ENCODE data around the gene TMOD3.
"Not testable (repeated sequence)": the region's sequence is repeated elsewhere in the genome, so short reads cannot be mapped to it uniquely, and the experiment has no call there.

Gene TMOD3

GRCh38 chr15:51829376-51830275, at the start of gene TMOD3:
Gene TMOD3, plus strand, starts transcription at chr15:51829653. Its CDS starts 33,232 bp downstream, at chr15:51862885.
- peak; percentile 68 for DNase-seq

- DNase-seq, result no peak
These were observed 48.8 kb upstream of the TMOD3 start for GRCh38 chr15:51780636-51781035.

- no peak for DNase-seq
These were observed 47.9 kb upstream of the TMOD3 start for GRCh38 chr15:51781506-51781905.

GRCh38 chr15:51782357-51782896, 47.0 kb upstream of the TMOD3 start:
- no peak for DNase-seq

- no peak for DNase-seq
These were observed 45.5 kb upstream of the TMOD3 start for GRCh38 chr15:51783967-51784366.

GRCh38 chr15:51787130-51787529, 42.3 kb upstream of the TMOD3 start:
- not testable (repeated sequence) for DNase-seq

- DNase-seq, result not testable (repeated sequence)
These were observed 37.0 kb upstream of the TMOD3 start for GRCh38 chr15:51792474-51792873.

GRCh38 chr15:51793521-51794305, 35.7 kb upstream of the TMOD3 start:
- DNase-seq, result no peak

GRCh38 chr15:51796847-51797401, 32.5 kb upstream of the TMOD3 start:
- DNase-seq, result no peak

GRCh38 chr15:51798281-51798680, 31.2 kb upstream of the TMOD3 start:
- no peak for DNase-seq

GRCh38 chr15:51799282-51800252, 29.9 kb upstream of the TMOD3 start:
- no peak for DNase-seq

- DNase-seq, result no peak
These were observed 28.0 kb upstream of the TMOD3 start for GRCh38 chr15:51801391-51801835.

GRCh38 chr15:51802593-51802992, 26.9 kb upstream of the TMOD3 start:
- no peak for DNase-seq

- no peak for DNase-seq
These were observed 25.5 kb upstream of the TMOD3 start for GRCh38 chr15:51803965-51804364.

GRCh38 chr15:51806123-51806522, 23.3 kb upstream of the TMOD3 start:
- no peak for DNase-seq

GRCh38 chr15:51809457-51809856, 20.0 kb upstream of the TMOD3 start:
- DNase-seq, result no peak

GRCh38 chr15:51812598-51812997, 16.9 kb upstream of the TMOD3 start:
- DNase-seq, result no peak

GRCh38 chr15:51814606-51815005, 14.8 kb upstream of the TMOD3 start:
- no peak for DNase-seq

- no peak for DNase-seq
These were observed 12.8 kb upstream of the TMOD3 start for GRCh38 chr15:51816611-51817010.

GRCh38 chr15:51818150-51818549, 11.3 kb upstream of the TMOD3 start:
- DNase-seq, result no peak

- DNase-seq, result no peak
These were observed 3.8 kb upstream of the TMOD3 start for GRCh38 chr15:51825698-51826097.
